Muscle of leg (tissue), 11 donors: Measurements from ENCODE around the gene ZNF416. TPM values are rescaled to one million over a fixed set of nuclear protein-coding genes. Genes with fewer than 3 reads are reported as not detected.

Source experiments
- DNase-seq: peaks from one replicate; pipeline ENCODE4 v3.0.0; 2013
- H3K27ac ChIP-seq: one replicate; pipeline ENCODE4 v1.5.1; 2013; ENCODE audit warnings: mild to moderate bottlenecking, low read length, control low read depth
- H3K27me3 ChIP-seq: one replicate; pipeline ENCODE4 v1.6.1; 2013; ENCODE audit warnings: low read length; ENCODE audit not compliant: control insufficient read depth, insufficient read depth
- H3K36me3 ChIP-seq: one replicate; pipeline ENCODE4 v1.6.1; 2013; ENCODE audit warnings: low read length; ENCODE audit not compliant: control insufficient read depth, insufficient read depth
- H3K4me1 ChIP-seq: one replicate; pipeline ENCODE4 v1.6.1; 2013; ENCODE audit warnings: low read length; ENCODE audit not compliant: control insufficient read depth, insufficient read depth
- H3K4me3 ChIP-seq: one replicate; pipeline ENCODE4 v1.5.1; 2013; ENCODE audit warnings: low read length, control low read depth
- H3K9me3 ChIP-seq: replicated peaks from 2 replicates; pipeline ENCODE4 v1.6.1; 2013; ENCODE audit warnings: low read depth, low read length; ENCODE audit not compliant: control insufficient read depth
- WGBS: methylation state at CpG from one replicate; pipeline ENCODE4 v1.1.5; 2013; ENCODE audit warnings: missing lambda C conversion rate; ENCODE audit not compliant: insufficient coverage; 5-methylcytosine and 5-hydroxymethylcytosine counted together
- polyA plus RNA-seq, 8 donors: library from polyadenylated mRNA; unstranded; fragments of 120-200 nt; gene quantifications; one replicate each; pipeline versions ENCODE4 v1.2.1 to v1.2.3, GENCODE V29; 2013; ENCODE audit warnings: inconsistent platforms in 1 of 8, low replicate concordance in 1 of 8; ENCODE audit not compliant: insufficient read length in 8 of 8, insufficient read depth in 1 of 8
- total RNA-seq: library from RNA; stranded (reverse); fragments of 120-200 nt; gene quantifications from one replicate; pipeline ENCODE4 v1.2.4, GENCODE V29; 2013

The ZNF416 gene
- total and polyA plus RNA-seq, 9 donors: 3.8 to 6.4 (median 5.0) TPM

- H3K9me3 ChIP-seq: peaks cover 21% of the 10 kb centered on the region
- H3K27me3 ChIP-seq: no peaks in the 10 kb centered on the region
- H3K27ac ChIP-seq: peak within 1 kb of the TSS; percentile 81
- peaks cover 20% of the 10 kb centered on the region for H3K4me1 ChIP-seq
- peak within 1 kb of the TSS; percentile 99 for H3K4me3 ChIP-seq
- peak; percentile 96 for DNase-seq
- peaks cover 21% of the 10 kb centered on the region for H3K36me3 ChIP-seq
- 0% methylated on average over 47 of the region's 56 CpGs for WGBS
These were observed 19.2 kb downstream of the ZNF416 start, which contains the start of gene ZNF550 for GRCh38 chr19:57559404-57560025. Gene ZNF550 (minus strand): TSS chr19:57559863. CDS start chr19:57559682, 181 bp downstream.

GRCh38 chr19:57559008-57559403 lies 19.7 kb downstream of the ZNF416 start:
- Histone ChIP-seq H3K27ac (peak overlapping the region; percentile 81), H3K9me3 (peaks cover 19% of the 10 kb centered on the region)
- peak; percentile 16 for DNase-seq

DNA sequence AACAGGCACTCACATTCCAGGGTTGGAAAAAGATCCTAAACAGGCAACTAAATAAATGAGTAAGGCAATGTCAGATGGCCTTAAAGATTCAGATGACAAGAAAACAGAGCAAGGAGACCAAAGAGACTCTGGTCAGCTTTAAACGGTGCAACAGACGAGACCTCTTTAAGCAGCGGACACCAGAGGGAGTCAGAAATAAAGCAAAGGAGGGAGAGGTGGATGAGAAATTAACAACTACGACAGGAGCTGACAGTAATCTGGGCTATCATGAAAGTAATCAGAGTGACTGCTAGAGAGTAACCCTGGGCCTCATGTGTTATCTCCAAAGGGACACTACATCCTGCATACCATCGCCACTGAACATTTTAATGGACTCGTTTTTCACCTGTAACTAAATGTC lies 20.2 kb downstream of the ZNF416 start:
- no peak for DNase-seq
- Histone ChIP-seq H3K27me3 (no peaks in the 10 kb centered on the region), H3K36me3 (peaks cover 30% of the 10 kb centered on the region), H3K4me1 (peaks cover 20% of the 10 kb centered on the region), H3K4me3 (peak overlapping the region; percentile 99), H3K27ac (no peak overlapping the region), H3K9me3 (peaks cover 20% of the 10 kb centered on the region)
- 5% methylated on average over 5 of the region's 6 CpGs for WGBS

More at GRCh38 chr19:57559008-57559403, 19.7 kb downstream of the ZNF416 start:
- H3K27me3 ChIP-seq: no peaks in the 10 kb centered on the region
- WGBS: under 1% methylated on average over 15 of the region's 22 CpGs
- peak overlapping the region; percentile 99 for H3K4me3 ChIP-seq
- peaks cover 26% of the 10 kb centered on the region for H3K36me3 ChIP-seq
- H3K4me1 ChIP-seq: peaks cover 20% of the 10 kb centered on the region

DNA sequence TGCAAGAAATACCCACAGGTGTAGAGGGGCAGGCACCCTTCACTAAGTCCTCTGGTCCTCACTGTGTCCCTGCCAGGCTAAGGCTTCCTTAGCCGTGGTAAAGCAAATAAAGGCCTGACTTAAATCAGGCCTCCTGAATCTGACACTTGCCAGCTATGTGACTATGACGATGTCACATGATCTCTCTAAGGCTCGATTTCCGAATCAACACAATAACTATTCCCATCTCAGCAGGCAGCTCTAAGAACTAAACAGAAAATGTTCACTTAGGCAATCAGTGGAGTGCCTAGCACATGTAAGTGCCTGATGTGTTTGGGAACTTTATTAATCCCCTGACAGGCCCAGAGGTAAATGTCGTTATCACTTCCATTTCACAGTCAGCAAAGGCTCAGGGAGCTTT lies 21.1 kb downstream of the ZNF416 start:
- Histone ChIP-seq H3K9me3 (peaks cover 25% of the 10 kb centered on the region), H3K36me3 (peaks cover 39% of the 10 kb centered on the region), H3K27me3 (no peaks in the 10 kb centered on the region), H3K4me3 (no peak overlapping the region), H3K27ac (no peak overlapping the region), H3K4me1 (peaks cover 20% of the 10 kb centered on the region)
- 83% methylated on average over 2 of the region's 5 CpGs for WGBS
- DNase-seq: no peak

DNA sequence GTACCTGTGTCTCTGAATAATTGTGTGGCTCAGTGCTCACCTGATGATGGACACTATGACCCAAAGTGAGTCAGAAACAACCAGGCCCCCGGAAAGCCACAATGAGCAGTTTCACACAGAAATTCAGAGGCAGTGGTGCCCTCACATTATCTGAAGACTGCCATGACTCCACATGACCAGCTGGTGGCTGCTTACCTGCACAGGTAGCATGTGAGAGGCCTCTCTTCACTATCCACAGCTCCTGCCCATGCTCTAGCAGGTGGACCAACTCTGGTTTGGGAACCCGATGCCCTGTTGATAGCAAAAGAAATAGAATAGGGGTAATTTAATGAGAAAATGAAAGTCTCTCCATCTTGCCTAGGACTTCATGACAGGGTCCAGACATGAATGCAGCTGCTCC lies 26.3 kb downstream of the ZNF416 start:
- peaks cover 44% of the 10 kb centered on the region for H3K9me3 ChIP-seq
- H3K36me3 ChIP-seq: peaks cover 78% of the 10 kb centered on the region
- DNase-seq: no peak
- H3K27ac ChIP-seq: no peak overlapping the region
- WGBS: 100% methylated on average over 1 of the region's 2 CpGs
- H3K27me3 ChIP-seq: no peaks in the 10 kb centered on the region
- no peaks in the 10 kb centered on the region for H3K4me1 ChIP-seq
- no peak overlapping the region for H3K4me3 ChIP-seq

GRCh38 chr19:57546513-57546912 lies 32.2 kb downstream of the ZNF416 start:
- H3K9me3 ChIP-seq: peaks cover 72% of the 10 kb centered on the region
- H3K36me3 ChIP-seq: peaks cover 65% of the 10 kb centered on the region
- no peak overlapping the region for H3K4me3 ChIP-seq
- H3K27me3 ChIP-seq: no peaks in the 10 kb centered on the region
- no CpG with 5 or more reads among the region's 1 CpG for WGBS
- H3K27ac ChIP-seq: no peak overlapping the region
- DNase-seq: no peak
- no peaks in the 10 kb centered on the region for H3K4me1 ChIP-seq

DNA sequence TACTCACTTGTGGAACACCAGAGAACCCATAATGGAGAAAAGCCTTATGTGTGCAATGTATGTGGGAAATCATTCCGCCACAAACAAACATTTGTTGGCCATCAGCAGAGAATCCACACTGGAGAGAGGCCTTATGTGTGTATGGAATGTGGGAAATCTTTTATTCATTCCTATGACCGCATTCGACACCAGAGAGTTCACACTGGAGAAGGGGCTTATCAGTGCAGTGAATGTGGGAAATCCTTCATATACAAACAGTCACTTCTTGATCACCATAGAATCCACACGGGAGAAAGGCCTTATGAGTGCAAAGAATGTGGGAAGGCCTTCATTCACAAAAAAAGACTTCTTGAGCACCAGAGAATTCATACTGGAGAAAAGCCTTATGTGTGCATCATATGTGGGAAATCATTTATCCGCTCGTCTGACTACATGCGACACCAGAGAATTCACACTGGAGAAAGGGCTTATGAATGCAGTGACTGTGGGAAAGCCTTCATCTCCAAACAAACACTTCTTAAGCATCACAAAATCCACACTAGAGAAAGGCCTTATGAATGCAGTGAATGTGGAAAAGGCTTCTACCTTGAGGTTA lies 40.7 kb downstream of the ZNF416 start:
- H3K36me3 ChIP-seq: peaks cover 74% of the 10 kb centered on the region
- no peak overlapping the region for H3K27ac ChIP-seq
- no peaks in the 10 kb centered on the region for H3K4me1 ChIP-seq
- DNase-seq: no peak
- H3K27me3 ChIP-seq: no peaks in the 10 kb centered on the region
- no CpG with 5 or more reads among the region's 7 CpGs for WGBS
- no peak overlapping the region for H3K4me3 ChIP-seq
- peaks cover 85% of the 10 kb centered on the region for H3K9me3 ChIP-seq

GRCh38 chr19:57527136-57527881 lies 51.4 kb downstream of the ZNF416 start, which contains the start of gene ZNF549:
Gene ZNF549 (plus strand): TSS chr19:57527356. CDS start chr19:57527574, 218 bp downstream.
- DNase-seq: peak; percentile 97
- Histone ChIP-seq H3K4me3 (peak within 1 kb of the TSS; percentile 99), H3K27ac (peak within 1 kb of the TSS; percentile 60), H3K9me3 (peaks cover 13% of the 10 kb centered on the region), H3K4me1 (peaks cover 8% of the 10 kb centered on the region), H3K36me3 (peaks cover 10% of the 10 kb centered on the region), H3K27me3 (no peaks in the 10 kb centered on the region)
- under 1% methylated on average over 58 of the region's 64 CpGs for WGBS
